GM11168 (cell line): ENCODE measurements around the gene KLF11.

ENCODE experiments used
- in situ Hi-C: fragments of 300-500 bp; cut with MboI; formaldehyde crosslinking; loops from one replicate; pipeline ENCODE4 v1.12.0; 2022; ENCODE audit warnings: low sequenced_read_pairs; ENCODE audit not compliant: unreplicated experiment

The KLF11 gene

GRCh38 chr2:10043256-10043905, at the start of gene KLF11:
Gene KLF11, plus strand, starts transcription at chr2:10043550. Its CDS starts 167 bp downstream, at chr2:10043717.
- in situ Hi-C loops: loop anchor here (25.0 kb wide), 1 partner anchor 231 kb away; no protein-coding TSS in a partner anchor

DNA sequence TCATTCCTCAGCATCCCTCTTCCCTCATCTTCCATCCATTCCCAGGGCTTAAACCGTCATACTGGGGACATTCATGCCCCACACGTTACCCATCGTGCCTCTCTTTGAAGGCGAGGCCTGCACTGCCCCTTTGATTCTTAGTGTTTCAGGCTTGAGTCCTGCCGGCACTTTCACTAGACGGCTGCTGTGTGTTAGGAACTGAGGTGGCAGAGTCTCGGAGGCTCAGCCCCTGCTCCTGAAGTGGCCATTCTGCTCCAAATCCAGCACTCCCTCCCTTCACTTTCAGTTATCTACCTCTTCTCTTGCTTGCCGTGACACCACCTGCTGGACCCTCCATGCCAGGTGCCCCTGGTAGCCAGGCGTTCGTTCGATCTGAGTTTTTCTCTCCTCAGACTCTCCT, 48.9 kb upstream of the KLF11 start:
- in situ Hi-C loops: no loop called here

DNA sequence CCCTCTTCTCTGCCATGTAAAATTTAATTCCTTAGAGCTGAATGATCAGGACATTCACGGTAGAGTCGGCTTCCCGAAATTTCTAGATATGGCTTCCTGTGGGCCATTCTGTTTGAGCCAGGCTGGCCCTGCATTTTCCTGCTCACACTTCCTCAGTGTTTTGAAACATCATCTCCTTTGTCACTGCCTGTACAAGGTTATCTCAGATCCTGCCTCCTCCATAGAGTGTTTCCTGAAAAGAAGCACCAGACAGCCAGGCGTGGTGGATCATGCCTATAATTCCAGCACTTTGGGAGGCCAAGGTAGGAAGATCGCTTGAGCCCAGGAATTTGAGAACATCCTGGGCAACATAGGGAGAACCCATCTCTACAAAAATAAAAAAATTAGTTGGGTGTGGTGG, 48.3 kb upstream of the KLF11 start:
- in situ Hi-C loops: no loop called here

DNA sequence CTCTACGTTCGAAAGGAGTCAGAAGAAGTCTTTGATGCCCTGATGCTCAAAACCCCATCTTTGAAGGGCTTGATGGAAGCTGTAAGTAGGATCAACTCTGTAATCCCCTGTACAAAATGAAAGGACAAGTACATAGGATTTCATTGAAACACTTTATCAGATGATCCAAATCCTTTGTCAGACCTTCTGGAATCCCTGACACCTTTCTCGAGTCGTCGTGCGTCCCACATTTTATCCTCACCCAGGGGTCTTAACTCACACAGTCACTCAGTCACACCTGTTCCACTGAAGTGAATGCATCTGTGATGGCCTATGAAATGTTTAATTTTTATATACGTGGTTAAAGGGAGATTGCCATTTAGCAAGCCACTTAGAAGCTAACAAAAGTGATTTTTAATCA, 47.0 kb upstream of the KLF11 start:
- in situ Hi-C loops: no loop called here

DNA sequence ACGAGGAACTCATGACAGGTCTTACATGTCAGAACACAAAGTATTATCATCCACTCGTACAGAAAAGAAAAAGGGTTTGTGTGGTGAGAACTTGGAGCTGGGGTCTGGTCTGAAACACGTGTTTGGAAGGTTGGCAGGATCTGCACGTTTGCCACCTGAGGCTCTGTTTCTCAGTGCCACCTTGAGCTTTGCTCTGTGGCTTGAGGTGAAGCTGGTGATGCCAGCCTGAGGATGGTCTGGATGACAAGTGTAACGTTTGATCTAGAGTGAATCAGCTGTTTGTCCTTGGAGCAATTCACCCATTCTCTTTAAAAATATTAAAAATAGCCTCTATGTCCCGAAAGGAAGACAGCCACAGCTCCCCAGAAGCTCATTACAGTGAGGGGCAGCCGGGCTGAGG, 45.4 kb upstream of the KLF11 start:
- in situ Hi-C loops: no loop called here

GRCh38 chr2:9998916-9999654, 44.3 kb upstream of the KLF11 start:
- in situ Hi-C loops: no loop called here

DNA sequence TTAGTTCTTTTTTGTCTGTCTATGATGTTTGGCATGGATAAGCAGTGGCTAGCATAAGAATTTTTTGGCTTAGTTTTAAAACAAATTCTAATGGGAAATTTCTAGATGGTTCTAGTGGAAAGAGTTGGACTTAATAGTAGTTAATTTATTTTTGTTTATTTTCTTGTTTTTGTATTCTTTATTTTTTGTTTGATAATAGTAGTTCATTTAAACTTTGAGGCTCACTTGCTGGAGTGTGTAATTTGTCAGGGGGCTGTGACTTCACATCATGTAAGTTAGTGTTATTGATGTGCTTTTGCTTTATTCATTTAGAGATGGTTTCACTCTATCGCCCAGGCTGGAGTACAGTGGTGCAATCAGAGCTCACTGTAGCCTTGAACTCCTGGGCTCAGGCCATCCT, 43.7 kb upstream of the KLF11 start:
- in situ Hi-C loops: no loop called here

- in situ Hi-C loops: no loop called here
These were observed 42.8 kb upstream of the KLF11 start for GRCh38 chr2:10000541-10000940.

- in situ Hi-C loops: no loop called here
These were observed 41.8 kb upstream of the KLF11 start for GRCh38 chr2:10001586-10001985.

DNA sequence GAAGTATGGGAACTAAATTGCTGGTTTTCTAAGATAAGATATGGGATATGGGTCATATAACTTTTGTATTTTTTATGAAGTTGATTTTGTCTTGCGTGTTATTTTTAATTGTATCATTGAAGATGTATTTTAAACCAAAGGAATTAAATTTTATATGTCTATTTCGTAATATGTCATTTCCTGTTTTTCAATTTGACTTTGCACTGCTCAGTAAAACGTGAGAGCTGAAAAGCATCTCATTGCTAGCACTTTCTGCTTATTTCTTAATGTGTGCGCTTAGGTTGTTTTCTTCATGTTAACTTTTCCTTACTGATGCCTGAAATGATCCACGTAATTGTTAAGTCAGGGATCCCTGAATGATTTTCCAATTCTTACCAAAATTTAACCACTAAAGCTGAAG, 41.2 kb upstream of the KLF11 start:
- in situ Hi-C loops: no loop called here

DNA sequence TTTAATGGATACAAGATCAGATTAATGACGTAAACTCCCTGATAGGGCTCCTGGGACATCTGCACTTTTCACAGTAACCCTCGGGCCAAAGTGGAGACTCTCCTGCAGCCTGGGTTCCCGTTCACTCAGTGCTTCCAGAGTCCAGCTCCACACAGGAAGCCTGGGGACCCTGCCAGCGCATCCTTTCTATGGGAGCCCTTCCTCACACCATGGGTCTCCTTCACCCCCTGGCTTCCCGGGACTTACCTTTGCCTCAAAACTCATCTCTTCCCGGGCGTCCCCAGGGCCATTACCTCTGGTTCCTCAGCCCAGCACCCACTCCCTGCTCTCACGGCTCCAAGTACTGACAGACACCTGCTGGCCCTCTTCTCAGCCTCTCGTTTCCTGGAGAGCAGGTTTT, 40.7 kb upstream of the KLF11 start:
- in situ Hi-C loops: no loop called here

- in situ Hi-C loops: no loop called here
These were observed 39.9 kb upstream of the KLF11 start for GRCh38 chr2:10003206-10004125.

DNA sequence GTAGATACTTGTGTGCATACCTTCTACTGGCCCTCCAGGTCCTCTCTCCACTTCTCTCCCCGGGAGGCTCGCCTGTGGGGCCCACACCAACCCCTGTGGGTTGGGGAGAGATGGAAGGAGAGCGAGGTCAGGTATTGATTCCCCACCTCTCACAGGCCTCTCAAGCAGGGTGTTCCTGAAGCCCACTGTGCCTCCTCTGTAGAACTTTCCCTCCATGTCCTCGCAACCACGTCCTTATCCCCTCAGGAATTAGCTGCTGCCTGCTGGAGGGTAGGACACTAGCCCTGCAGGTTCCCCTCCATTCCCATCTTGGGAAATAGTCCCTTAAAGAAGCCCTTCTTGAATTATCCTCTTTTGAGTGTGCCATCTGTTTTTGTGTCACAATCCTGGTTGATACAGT, 38.9 kb upstream of the KLF11 start:
- in situ Hi-C loops: no loop called here

DNA sequence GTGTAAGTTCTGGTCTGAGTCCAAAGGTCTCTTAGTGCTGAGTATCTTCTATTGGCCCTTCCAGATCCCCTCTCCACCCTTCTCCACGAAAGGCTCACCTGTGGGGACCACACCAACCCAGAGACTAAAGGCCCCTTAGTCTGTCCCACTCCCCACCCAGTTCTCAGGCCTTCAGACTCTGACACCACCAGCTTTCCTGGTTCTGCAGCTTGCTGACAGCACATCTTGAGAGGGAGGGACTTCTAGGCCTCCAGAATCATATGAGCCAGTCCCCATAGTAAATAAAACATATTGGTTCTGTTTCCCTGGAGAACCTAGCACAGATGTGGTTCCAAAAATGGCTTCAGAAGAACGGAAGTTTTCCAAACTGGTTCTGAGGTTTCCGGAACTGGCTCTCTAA, 38.5 kb upstream of the KLF11 start:
- in situ Hi-C loops: no loop called here

- in situ Hi-C loops: no loop called here
These were observed 37.7 kb upstream of the KLF11 start for GRCh38 chr2:10005461-10006235.

GRCh38 chr2:10006236-10007161, 36.9 kb upstream of the KLF11 start:
- in situ Hi-C loops: no loop called here

DNA sequence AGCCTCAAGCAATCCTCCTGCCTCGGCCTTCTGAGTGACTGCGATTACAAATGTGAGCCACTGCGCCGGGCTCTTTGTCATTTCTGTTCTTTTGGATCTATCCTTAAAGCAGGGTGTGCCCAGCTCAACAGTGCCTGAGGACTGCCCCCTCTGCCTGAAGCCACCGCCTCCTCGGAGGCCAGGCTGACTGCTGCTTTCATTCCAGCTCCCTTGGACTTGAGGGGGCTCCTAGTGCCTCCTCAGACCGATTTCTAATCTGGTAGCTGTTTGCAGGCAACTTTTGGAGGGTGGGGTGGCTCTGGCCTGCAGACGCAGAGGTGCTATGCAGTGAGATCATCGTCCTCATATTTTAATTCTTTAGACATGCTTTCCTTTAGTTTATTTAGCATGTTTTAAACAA, 35.9 kb upstream of the KLF11 start:
- in situ Hi-C loops: no loop called here

GRCh38 chr2:10007921-10008808, 35.2 kb upstream of the KLF11 start:
- in situ Hi-C loops: no loop called here
